CD4-positive, alpha-beta T cell treated with Interleukin-21 for 1 hour (primary cell): Measurements from ENCODE around the gene MINAR2.

ENCODE experiments used
- DNase-seq: peaks from one replicate; pipeline ENCODE4 v3.0.0-alpha.2; 2020

The MINAR2 gene, protein sequence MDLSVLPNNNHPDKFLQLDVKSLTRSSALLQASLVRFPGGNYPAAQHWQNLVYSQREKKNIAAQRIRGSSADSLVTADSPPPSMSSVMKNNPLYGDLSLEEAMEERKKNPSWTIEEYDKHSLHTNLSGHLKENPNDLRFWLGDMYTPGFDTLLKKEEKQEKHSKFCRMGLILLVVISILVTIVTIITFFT

GRCh38 chr5:129747572-129748407 is at the start of gene MINAR2:
Gene MINAR2 (plus strand): TSS chr5:129748094. CDS start chr5:129748191, 97 bp downstream.
- DNase-seq: no peak

DNA sequence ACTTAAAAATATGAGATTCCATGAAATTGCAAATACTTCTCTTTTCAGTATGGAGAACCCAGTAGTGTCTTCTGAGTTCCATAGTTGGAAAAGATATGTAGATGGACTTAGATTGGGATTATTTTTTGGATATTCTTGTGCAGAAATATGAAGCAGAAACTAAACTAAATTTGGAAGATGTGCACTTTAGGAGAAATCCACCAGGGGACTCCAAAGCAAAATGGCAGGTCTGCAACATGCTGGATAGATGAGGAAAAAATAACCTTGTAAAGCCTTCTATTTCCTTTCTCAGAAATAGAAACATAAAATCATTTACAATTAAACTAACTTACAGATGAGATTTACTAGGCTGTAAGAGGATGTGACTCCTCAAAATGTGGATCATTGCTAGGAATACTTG is 49.2 kb upstream of the MINAR2 start:
- DNase-seq: no peak

DNA sequence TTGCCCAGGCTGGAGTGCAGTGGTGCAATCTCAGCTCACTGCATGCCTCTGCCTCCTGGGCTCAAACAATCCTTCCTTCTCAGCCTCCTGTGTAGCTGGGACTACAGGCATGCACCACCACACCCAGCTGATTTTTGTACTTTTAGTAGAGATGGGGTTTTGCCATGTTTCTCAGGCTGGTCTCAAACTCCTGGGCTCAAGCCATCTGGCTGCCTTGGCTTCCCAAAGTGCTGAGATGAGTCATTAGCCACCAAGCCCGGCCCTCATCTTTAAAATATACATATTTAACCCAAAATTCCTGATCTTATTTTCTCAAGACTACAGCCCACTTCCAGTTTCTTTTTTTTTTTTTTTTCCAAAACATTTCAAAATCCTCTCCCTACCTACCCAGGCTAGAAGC is 31.7 kb upstream of the MINAR2 start:
- DNase-seq: no peak

GRCh38 chr5:129716651-129717050 is 31.2 kb upstream of the MINAR2 start:
- DNase-seq: no peak

- no peak for DNase-seq
These were observed 30.1 kb upstream of the MINAR2 start for GRCh38 chr5:129717751-129718310.

DNA sequence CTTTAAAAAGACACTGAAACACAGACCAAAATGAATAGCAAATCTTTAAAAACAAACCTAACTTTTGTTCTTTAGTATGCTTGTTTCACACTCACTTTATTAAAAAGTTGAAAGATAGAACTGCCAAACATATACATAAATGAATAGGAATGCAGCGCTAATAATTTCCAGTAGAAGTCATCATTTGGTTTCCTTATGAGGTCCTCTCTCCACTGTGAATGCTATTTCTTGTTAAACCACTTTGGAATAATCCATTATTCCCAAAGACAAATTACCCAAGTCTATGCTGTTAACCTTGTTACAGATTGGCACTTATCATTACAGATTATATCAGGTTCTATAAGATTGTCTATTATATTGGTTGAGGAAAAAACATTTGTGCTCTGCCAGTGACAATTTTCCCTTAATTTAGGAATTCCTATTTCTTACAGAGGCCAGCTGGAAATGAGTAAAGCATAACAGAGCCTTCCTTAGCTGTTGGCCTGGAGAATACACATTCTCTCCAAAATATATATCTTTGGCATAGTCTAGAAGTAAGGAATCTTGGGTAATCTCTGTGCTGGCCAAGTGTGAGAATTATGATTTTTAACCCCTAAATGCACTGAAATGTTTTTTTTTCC is 29.3 kb upstream of the MINAR2 start:
- DNase-seq: no peak

GRCh38 chr5:129724222-129724621 is 23.7 kb upstream of the MINAR2 start:
- DNase-seq: no peak

- no peak for DNase-seq
These were observed 23.2 kb upstream of the MINAR2 start for GRCh38 chr5:129724647-129725046.

GRCh38 chr5:129739773-129740172 is 8.1 kb upstream of the MINAR2 start:
- no peak for DNase-seq

DNA sequence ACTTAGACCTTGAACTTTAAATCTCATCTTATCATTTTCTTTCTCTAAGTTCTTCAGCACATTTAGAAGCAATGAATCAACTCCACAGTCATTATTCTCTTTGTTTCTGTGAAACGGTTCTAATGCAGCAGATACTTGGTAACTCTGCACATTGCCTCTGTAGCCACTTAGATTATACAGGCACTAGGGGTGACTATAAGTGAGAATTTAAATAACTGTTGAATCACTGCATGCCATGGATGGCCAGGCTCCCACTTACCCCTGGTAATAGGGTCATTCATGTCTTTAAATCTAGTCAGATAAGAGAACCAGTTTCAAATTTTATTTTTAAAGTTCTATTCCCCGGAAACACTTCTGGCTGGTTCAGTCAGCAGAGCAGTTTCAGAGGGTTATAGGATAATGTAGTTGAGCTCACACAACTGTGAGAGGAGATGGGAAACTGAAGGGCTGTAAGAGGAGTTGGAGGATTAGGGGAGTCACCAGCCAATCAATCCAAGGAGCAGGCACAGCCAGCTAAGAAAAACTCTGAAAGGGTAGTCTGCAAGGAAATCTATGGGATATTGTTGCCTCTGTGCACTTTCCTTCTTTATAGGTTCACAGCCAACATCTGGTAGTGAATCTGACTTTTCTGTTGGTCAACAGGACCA is 4.2 kb upstream of the MINAR2 start:
- DNase-seq: no peak

- DNase-seq: no peak
These were observed 1.9 kb upstream of the MINAR2 start for GRCh38 chr5:129745997-129746396.

- no peak for DNase-seq
These were observed 1.0 kb upstream of the MINAR2 start for GRCh38 chr5:129746876-129747275.

DNA sequence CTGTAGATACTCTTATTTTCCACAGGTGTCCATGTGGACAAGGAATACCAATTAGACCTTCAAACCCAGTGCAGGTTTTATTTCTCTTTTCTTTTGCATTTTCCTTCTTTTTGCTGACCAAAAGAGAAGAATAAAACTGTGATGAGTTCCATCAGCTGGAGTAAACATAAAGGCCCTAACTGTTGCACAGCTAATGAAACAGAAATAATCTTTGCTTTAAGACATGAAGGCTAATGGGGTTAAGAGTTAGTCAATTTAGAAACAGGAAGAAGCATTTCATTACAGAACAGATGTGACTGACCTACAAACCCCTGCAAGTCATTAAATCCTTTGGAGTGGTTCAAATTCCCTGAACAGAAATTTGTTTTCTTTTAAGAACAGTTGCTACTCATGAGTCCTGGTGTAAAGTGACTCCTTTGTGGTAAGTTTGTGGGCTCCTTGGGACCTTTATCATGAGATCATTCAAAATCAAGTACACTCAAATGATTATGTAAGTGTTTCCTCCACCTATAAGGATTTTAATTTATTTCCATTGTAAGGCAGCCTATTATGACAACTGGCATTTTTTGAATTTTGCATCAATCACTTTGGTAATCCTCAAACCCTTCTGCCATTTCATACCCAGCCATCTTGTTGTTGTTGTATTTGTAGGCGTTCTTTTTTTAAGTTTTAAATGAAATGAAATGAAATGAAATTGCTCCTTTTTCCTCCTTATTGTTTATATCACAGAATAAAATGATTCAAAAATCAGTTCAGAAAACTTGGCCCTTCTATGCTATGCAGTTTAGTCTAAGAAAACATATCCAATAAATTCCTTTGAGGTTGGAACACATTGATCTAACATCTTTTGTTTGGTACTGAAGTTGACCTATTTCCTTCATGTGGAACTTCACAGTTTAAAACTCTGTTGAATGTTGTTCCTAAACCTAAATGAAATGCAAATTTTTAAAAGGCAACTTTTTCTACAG is 1.3 kb downstream of the MINAR2 start:
- no peak for DNase-seq

- DNase-seq: no peak
These were observed 12.9 kb downstream of the MINAR2 start for GRCh38 chr5:129760636-129761325.

DNA sequence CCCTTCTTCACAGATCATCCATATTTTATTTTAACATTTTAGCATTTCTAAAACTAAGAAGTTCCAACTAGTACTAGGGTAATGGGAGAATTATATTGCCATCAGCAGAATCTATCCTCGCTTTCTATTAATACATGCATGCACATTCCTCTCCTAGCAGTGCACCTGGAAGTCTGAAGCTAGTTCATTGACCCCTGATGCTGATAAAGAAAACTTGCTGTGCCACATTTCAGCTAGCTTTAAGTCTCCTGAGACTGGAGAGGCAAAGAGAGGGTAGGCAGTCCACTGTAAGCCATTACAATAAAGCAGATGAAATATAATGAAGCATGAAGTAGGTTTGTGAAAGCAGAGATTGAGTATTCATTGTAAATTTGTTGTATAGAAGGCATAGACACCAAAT is 15.8 kb downstream of the MINAR2 start:
- DNase-seq: no peak

- DNase-seq: no peak
These were observed 18.9 kb downstream of the MINAR2 start for GRCh38 chr5:129766798-129767197.

GRCh38 chr5:129767927-129768380 is 20.1 kb downstream of the MINAR2 start:
- peak; percentile 69 for DNase-seq

DNA sequence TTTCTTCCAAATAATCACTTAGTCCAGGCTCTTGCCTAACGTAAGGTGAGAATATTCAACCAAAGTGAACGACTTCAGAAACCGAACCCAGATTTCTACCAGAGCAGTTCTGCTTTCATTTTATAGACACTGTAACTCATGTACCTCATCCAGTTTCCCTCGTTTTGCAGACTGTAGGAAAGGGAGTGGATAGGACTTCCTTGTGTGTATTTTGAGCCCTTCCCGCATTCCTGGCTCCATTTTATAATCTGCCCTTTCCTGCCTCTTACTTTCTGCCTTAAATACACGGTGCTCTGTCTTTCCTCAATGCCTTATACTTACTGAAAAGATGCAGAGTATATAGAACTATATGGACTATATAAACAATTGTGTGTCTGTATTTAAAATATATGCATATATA is 20.8 kb downstream of the MINAR2 start:
- DNase-seq: no peak

DNA sequence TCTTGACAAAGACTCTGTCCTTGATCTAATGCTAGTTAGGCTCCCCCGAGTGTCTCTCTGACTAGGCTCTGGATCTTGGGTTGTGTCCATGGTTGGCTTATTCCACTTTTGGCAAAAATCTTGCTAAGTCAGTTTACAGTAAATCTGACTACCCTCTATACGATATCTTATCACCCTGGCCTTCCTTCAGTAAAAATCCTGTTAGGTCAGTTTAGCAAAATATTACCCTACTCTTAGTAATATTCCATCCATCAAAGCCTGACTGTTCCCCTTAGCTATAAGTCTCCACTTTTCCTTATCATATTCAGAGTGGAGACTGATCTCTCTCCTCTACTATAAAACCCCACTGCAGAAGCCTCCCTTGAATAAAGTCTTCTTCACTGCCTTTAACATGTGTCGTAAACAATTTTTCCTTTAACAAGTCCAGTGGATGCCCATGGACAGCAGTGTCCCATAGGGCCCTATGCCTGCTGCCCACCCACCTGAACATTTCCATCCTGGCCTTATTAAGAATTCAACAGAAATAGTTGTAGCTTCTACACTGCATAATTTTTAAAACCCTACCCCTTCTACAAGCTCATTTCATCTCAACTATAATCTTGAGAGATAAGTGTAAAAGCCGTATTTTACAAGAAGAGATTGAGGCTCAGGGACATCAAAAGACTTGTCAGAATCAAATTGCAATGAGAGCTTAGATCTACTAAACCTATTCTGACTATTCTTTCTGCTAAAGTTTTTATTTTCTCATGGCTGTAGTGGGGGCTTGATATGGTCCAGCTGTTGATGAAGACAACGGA is 22.3 kb downstream of the MINAR2 start:
- DNase-seq: no peak

- peak; percentile 43 for DNase-seq
These were observed 23.4 kb downstream of the MINAR2 start for GRCh38 chr5:129771058-129771838.
